Panc1 (cell line): ENCODE data around the gene TMPRSS6. TPM values are rescaled to one million over a fixed set of nuclear protein-coding genes. Genes with fewer than 3 reads are reported as not detected.

Experiments
- ATAC-seq: fragments of 200-7000 bp; cut with Tn5 transposase; 2 replicates; pipeline ENCODE4 v1.9.1; 2020; ENCODE audit warnings: mild to moderate bottlenecking, moderate library complexity
- BruUV-seq: library from RNA; stranded (reverse); fragments of 400-500 nt; replicated peaks from 2 replicates; lab custom pipeline; 2021; lab: Mats Ljungman, UMichigan
- CTCF ChIA-PET: fragments of 300-600 bp; sonication (Branson Sonifier 250); formaldehyde crosslinking; loops from one replicate; lab custom pipeline; 2022; ENCODE audit warnings: antibody characterized with exemption; lab: Charles Lee
- POLR2A ChIA-PET: fragments of 300-600 bp; sonication (Branson Sonifier 250); formaldehyde crosslinking; loops from one replicate; lab custom pipeline; 2022; ENCODE audit warnings: antibody characterized with exemption; lab: Charles Lee
- DNase-seq: peaks from one replicate; pipeline ENCODE4 v3.0.0-alpha.2; 2010; ENCODE audit warnings: low read depth, low spot score
- H3K27ac ChIP-seq: 2 replicates; pipeline ENCODE4 v1.5.1; 2011; ENCODE audit warnings: mild to moderate bottlenecking, low read length, inconsistent platforms
- H3K27me3 ChIP-seq: fragments of 200-500 bp; sonication (Bioruptor generic); 2 replicates; pipeline ENCODE4 v1.6.0; 2014; ENCODE audit warnings: low read length, inconsistent platforms; ENCODE audit not compliant: control insufficient read depth, insufficient read depth
- H3K36me3 ChIP-seq: fragments of 200-500 bp; sonication (Bioruptor generic); 2 replicates; pipeline ENCODE4 v1.5.1; 2014; ENCODE audit warnings: inconsistent platforms, mild to moderate bottlenecking, low read length, moderate library complexity; ENCODE audit not compliant: control insufficient read depth, insufficient read depth
- H3K4me1 ChIP-seq: 2 replicates; pipeline ENCODE4 v1.5.1; 2011; ENCODE audit warnings: inconsistent platforms, mild to moderate bottlenecking, low read length, moderate library complexity; ENCODE audit not compliant: control insufficient read depth, insufficient read depth
- H3K4me3 ChIP-seq, 2 experiments: 2 replicates each; pipeline ENCODE4 v1.5.1; 2011 to 2012; ENCODE audit warnings: low read depth in 2 of 2, low read length in 2 of 2, mild to moderate bottlenecking in 2 of 2, inconsistent platforms in 1 of 2, moderate library complexity in 1 of 2
- H3K9me3 ChIP-seq: fragments of 200-500 bp; sonication (Bioruptor generic); 2 replicates; pipeline ENCODE4 v1.5.1; 2014; ENCODE audit warnings: low read depth, mild to moderate bottlenecking, inconsistent platforms, low read length, moderate library complexity; ENCODE audit not compliant: control insufficient read depth, insufficient read depth
- POLR2AphosphoS5 ChIP-seq: IDR thresholded peaks from 2 replicates; pipeline ENCODE4 v1.6.1; 2012; ENCODE audit warnings: mild to moderate bottlenecking, low read depth, low read length, moderate library complexity
- SIN3A ChIP-seq: IDR thresholded peaks from 2 replicates; pipeline ENCODE4 v1.6.1; 2012; ENCODE audit warnings: low read depth, mild to moderate bottlenecking, low read length, moderate library complexity, borderline replicate concordance; ENCODE audit not compliant: insufficient read depth
- TCF7L2 ChIP-seq: IDR thresholded peaks from 2 replicates; pipeline ENCODE4 v1.6.1; 2011; ENCODE audit warnings: mild to moderate bottlenecking, low read depth, low read length, inconsistent platforms
- in situ Hi-C: cut with HindIII; loops from 2 replicates; pipeline ENCODE4 v1.10.0; 2016; ENCODE audit warnings: low sequenced_read_pairs, low pct_unique_long_range_greater_than_20kb
- intact Hi-C: fragments of 100-400 bp; cut with micrococcal nuclease; formaldehyde crosslinking; loops from one replicate; pipeline ENCODE4 v1.10.0; 2022; ENCODE audit not compliant: unreplicated experiment
- total RNA-seq: library from RNA; stranded (reverse); gene quantifications from one replicate; pipeline ENCODE4 v1.2.1, GENCODE V29; 2021; ENCODE audit not compliant: unreplicated experiment
- TF ChIP-seq, protein P1 (sequence below): fragments of 450-650 bp; IDR thresholded peaks from 2 replicates; pipeline ENCODE4 v1.5.1; 2017; ENCODE audit warnings: mild to moderate bottlenecking
- TF ChIP-seq, protein P2 (sequence below), 2 experiments: IDR thresholded peaks; 2 replicates each; pipeline ENCODE4 v1.6.1; 2011 to 2012; ENCODE audit warnings: low read depth in 2 of 2, control low read depth in 1 of 2, low read length in 1 of 2, mild to moderate bottlenecking in 1 of 2, moderate library complexity in 1 of 2; ENCODE audit not compliant: insufficient read depth in 1 of 2

Gene TMPRSS6
- total RNA-seq, 1 experiment from 2014 or later: not detected

DNA sequence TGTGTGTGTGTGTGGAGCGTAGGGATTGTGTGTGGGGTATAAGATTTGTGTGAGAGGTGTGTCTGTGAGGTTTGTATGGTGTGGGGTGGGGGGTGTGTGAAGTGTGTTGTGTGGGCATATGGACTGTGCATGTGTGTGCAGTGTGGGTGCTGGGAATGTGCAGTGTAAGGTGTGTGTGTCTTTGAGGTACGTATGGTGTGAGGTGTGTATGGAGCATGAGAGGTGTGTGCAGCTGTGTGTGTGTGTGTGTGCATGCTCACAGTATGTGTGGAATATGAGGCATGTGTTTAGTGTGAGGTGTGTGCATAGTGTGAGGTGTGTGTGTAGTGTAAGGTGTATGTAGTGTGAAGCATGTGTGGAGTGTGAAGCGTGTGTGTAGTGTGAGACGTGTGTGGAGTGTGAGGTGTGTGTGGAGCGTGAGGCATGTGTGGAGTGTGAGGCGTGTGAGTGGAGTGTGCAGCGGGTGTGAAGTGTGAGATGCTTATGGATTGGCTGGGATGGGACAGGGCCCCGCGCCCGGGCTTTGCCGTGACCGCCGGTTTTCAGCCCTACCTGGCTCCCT, 1.7 kb upstream of the TMPRSS6 start:
- H3K27me3 ChIP-seq: no peaks in the 10 kb centered on the region
- H3K4me3 ChIP-seq: no peak overlapping the region
- no peaks in the 10 kb centered on the region for H3K9me3 ChIP-seq
- TF ChIP-seq, protein P1, sequence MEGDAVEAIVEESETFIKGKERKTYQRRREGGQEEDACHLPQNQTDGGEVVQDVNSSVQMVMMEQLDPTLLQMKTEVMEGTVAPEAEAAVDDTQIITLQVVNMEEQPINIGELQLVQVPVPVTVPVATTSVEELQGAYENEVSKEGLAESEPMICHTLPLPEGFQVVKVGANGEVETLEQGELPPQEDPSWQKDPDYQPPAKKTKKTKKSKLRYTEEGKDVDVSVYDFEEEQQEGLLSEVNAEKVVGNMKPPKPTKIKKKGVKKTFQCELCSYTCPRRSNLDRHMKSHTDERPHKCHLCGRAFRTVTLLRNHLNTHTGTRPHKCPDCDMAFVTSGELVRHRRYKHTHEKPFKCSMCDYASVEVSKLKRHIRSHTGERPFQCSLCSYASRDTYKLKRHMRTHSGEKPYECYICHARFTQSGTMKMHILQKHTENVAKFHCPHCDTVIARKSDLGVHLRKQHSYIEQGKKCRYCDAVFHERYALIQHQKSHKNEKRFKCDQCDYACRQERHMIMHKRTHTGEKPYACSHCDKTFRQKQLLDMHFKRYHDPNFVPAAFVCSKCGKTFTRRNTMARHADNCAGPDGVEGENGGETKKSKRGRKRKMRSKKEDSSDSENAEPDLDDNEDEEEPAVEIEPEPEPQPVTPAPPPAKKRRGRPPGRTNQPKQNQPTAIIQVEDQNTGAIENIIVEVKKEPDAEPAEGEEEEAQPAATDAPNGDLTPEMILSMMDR: no peak
- TF ChIP-seq POLR2AphosphoS5 (no peak), TCF7L2 (no peak), SIN3A (no peak)
- TF ChIP-seq, protein P2, sequence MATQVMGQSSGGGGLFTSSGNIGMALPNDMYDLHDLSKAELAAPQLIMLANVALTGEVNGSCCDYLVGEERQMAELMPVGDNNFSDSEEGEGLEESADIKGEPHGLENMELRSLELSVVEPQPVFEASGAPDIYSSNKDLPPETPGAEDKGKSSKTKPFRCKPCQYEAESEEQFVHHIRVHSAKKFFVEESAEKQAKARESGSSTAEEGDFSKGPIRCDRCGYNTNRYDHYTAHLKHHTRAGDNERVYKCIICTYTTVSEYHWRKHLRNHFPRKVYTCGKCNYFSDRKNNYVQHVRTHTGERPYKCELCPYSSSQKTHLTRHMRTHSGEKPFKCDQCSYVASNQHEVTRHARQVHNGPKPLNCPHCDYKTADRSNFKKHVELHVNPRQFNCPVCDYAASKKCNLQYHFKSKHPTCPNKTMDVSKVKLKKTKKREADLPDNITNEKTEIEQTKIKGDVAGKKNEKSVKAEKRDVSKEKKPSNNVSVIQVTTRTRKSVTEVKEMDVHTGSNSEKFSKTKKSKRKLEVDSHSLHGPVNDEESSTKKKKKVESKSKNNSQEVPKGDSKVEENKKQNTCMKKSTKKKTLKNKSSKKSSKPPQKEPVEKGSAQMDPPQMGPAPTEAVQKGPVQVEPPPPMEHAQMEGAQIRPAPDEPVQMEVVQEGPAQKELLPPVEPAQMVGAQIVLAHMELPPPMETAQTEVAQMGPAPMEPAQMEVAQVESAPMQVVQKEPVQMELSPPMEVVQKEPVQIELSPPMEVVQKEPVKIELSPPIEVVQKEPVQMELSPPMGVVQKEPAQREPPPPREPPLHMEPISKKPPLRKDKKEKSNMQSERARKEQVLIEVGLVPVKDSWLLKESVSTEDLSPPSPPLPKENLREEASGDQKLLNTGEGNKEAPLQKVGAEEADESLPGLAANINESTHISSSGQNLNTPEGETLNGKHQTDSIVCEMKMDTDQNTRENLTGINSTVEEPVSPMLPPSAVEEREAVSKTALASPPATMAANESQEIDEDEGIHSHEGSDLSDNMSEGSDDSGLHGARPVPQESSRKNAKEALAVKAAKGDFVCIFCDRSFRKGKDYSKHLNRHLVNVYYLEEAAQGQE (IDR thresholded peaks at IDR 0.05; ENCODE audit: insufficient read depth in 1 of 2, low read depth in 2 of 2, low read length in 1 of 2): no peak
- no peaks in the 10 kb centered on the region for H3K4me1 ChIP-seq
- ATAC-seq (no peak), DNase-seq (no peak)
- in situ Hi-C loops: no loop called here
- ChIA-PET CTCF (interaction anchor here (0.7 kb wide), 1 partner anchor 89 kb away, joined by 6 read pairs; no protein-coding TSS in a partner anchor), POLR2A (no interaction called here)
- intact Hi-C loops: no loop called here
- no TSS peak for BruUV-seq
- no peaks in the 10 kb centered on the region for H3K36me3 ChIP-seq
- no peak overlapping the region for H3K27ac ChIP-seq

DNA sequence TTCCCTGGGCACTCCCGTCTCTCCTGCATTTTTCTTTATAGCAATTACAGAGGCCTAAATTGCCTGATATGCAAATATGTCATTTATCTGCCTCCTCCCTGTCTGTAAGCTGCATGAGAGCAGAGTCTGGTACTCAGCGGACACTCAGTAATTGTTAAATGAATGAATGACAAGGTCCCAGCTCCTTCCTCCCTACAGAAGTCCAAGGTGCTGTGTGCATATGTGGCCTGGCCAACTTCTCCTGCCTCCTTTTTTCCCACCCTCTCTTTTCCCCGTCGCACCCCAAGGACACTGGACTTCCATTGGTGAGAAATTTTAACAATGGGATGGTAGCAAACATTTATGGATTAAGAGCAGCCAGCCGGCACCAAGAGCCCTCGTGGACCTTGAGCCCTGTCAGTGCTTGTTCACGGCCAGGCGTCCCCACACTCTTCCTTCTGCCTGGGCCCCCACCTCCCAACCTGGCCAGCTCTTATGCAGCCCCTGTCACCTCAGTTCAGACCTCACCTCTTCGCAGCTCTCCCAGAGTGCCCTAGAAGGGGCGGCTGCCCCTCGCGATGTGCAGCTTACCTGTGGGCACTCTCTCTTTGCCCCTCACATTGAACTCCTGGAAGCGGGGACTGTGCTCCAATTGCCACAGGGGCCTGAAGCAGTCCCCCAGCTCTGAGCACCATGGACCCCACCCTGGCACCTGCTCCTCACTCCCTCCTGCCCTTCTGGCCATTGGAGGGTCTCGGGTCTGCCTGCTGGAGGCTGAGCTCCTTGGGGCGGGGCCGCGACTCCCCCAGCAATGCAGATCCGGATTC, 1.5 kb downstream of the TMPRSS6 start:
- Histone ChIP-seq H3K27ac (no peak overlapping the region), H3K4me3 (no peak overlapping the region), H3K9me3 (no peaks in the 10 kb centered on the region), H3K4me1 (no peaks in the 10 kb centered on the region), H3K27me3 (no peaks in the 10 kb centered on the region), H3K36me3 (no peaks in the 10 kb centered on the region)
- TF ChIP-seq TCF7L2: no peak
- TF ChIP-seq, protein P2 (IDR thresholded peaks at IDR 0.05; ENCODE audit: insufficient read depth in 1 of 2, low read depth in 2 of 2, low read length in 1 of 2): no peak
- TF ChIP-seq SIN3A: no peak
- TF ChIP-seq POLR2AphosphoS5: no peak
- TF ChIP-seq, protein P1: no peak
- no TSS peak for BruUV-seq
- in situ Hi-C loops: no loop called here
- ChIA-PET CTCF (interaction anchor here (0.5 kb wide), 1 partner anchor 92 kb away, joined by 6 read pairs; no protein-coding TSS in a partner anchor), POLR2A (no interaction called here)
- DNase-seq (no peak), ATAC-seq (no peak)
- intact Hi-C loops: no loop called here
